Fibroblast of pulmonary artery (primary cell): ENCODE measurements around the gene HLA-E.
A peak's percentile ranks its signal among the peaks of the same experiment; 100 is the strongest.

ENCODE experiments used
- DNase-seq: peaks from one replicate; pipeline ENCODE4 v3.0.0-alpha.2; 2010; ENCODE audit warnings: low read depth
- H3K4me3 ChIP-seq: replicated peaks from 2 replicates; pipeline ENCODE4 v1.5.1; 2011; ENCODE audit warnings: low read depth, mild to moderate bottlenecking, control low read depth, low read length, moderate library complexity
- CTCF ChIP-seq: IDR thresholded peaks from 2 replicates; pipeline ENCODE4 v1.5.1; 2011; ENCODE audit warnings: mild to moderate bottlenecking, control low read depth, low read length, inconsistent platforms; ENCODE audit errors: missing control alignments

Gene HLA-E

GRCh38 chr6:30530014-30530413 lies 40.7 kb downstream of the HLA-E start:
- no peak for DNase-seq
- H3K4me3 ChIP-seq: no peak overlapping the region

GRCh38 chr6:30533460-30534294 lies 44.4 kb downstream of the HLA-E start:
- TF ChIP-seq CTCF: no peak
- no peak for DNase-seq
- H3K4me3 ChIP-seq: no peak overlapping the region

More at GRCh38 chr6:30530014-30530413, 40.7 kb downstream of the HLA-E start:
- TF ChIP-seq CTCF: no peak

GRCh38 chr6:30537931-30538330 lies 48.6 kb downstream of the HLA-E start:
- no peak for DNase-seq
- H3K4me3 ChIP-seq: no peak overlapping the region
- no peak for TF ChIP-seq CTCF

GRCh38 chr6:30541515-30542403 lies 52.5 kb downstream of the HLA-E start:
- peak overlapping the region; percentile 43 for H3K4me3 ChIP-seq
- peak; percentile 94 for DNase-seq
- peak; percentile 100 for TF ChIP-seq CTCF

- no peak for DNase-seq
- TF ChIP-seq CTCF: no peak
- no peak overlapping the region for H3K4me3 ChIP-seq
Measured at GRCh38 chr6:30542404-30542725, 53.1 kb downstream of the HLA-E start.

GRCh38 chr6:30542915-30543314 lies 53.6 kb downstream of the HLA-E start:
- H3K4me3 ChIP-seq: no peak overlapping the region
- peak; percentile 12 for TF ChIP-seq CTCF
- peak; percentile 21 for DNase-seq
